BLaER1 (cell line): ENCODE results near the gene BCL11A.

Experiments used
- H3K27ac ChIP-seq: shearing (Covaris generic); formaldehyde crosslinking; 2 replicates; pipeline ENCODE4 v1.8.1; 2022
- H3K27me3 ChIP-seq: shearing (Covaris generic); formaldehyde crosslinking; 2 replicates; pipeline ENCODE4 v1.8.1; 2022
- H3K36me3 ChIP-seq: shearing (Covaris generic); formaldehyde crosslinking; 2 replicates; pipeline ENCODE4 v1.8.1; 2022
- H3K4me1 ChIP-seq: shearing (Covaris generic); formaldehyde crosslinking; 2 replicates; pipeline ENCODE4 v1.8.1; 2022
- H3K4me2 ChIP-seq: shearing (Covaris generic); formaldehyde crosslinking; 2 replicates; pipeline ENCODE4 v1.8.1; 2022
- H3K4me3 ChIP-seq: shearing (Covaris generic); formaldehyde crosslinking; 2 replicates; pipeline ENCODE4 v1.8.1; 2022
- H3K9ac ChIP-seq: shearing (Covaris generic); formaldehyde crosslinking; 2 replicates; pipeline ENCODE4 v1.8.1; 2022
- H3K9me3 ChIP-seq: shearing (Covaris generic); formaldehyde crosslinking; 2 replicates; pipeline ENCODE4 v1.8.1; 2022
- H4K20me1 ChIP-seq: shearing (Covaris generic); formaldehyde crosslinking; 2 replicates; pipeline ENCODE4 v1.8.1; 2022
- Cebpa-rat ChIP-seq: shearing (Covaris generic); IDR thresholded peaks from 2 replicates; pipeline ENCODE4 v1.8.1; 2022

The BCL11A gene

DNA sequence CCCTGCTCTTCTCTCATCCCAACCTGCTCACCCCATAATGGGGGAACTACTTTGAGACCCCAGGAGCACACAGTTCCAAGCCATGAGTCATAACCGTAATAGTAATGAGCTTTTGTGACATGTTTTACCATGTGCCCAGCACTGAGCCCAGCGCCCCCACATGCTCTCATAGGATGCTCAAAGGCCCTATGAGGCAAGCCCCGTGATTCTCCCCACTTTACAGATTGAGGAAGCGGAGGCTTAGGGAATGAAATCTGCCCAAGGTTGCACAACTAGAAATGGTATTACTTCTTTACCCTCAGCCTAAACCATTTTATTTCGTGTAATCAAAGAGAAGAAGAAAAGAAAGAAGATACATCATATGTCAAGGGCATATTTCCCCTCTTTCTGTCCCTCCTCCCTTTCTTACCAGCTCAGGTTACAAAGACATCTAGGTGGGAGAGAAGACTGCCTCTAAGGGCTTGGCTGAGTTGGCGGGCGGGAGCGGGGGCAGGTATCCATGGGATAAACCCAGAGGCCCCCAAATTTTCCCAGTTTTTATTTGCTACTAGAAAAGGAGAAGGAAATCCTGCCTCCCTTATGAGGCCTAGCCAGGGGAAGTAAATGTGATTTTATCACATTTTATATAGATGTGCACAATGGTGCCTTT lies 24.2 kb downstream of the BCL11A start:
- Histone ChIP-seq H4K20me1 (peaks cover 100% of the 10 kb centered on the region), H3K4me3 (no peak overlapping the region), H3K36me3 (peaks cover 64% of the 10 kb centered on the region), H3K27ac (peak overlapping the region; percentile 10; the same call in 1 of the 2 replicates), H3K9ac (no peak overlapping the region), H3K9me3 (no peaks in the 10 kb centered on the region), H3K27me3 (no peaks in the 10 kb centered on the region), H3K4me2 (peak overlapping the region; percentile 57), H3K4me1 (peaks cover 100% of the 10 kb centered on the region)
- no peak for TF ChIP-seq Cebpa-rat

- H3K9ac ChIP-seq, result no peak overlapping the region
- peak overlapping the region; percentile 14; the same call in 1 of the 2 replicates for H3K27ac ChIP-seq
- peaks cover 100% of the 10 kb centered on the region for H4K20me1 ChIP-seq
- no peaks in the 10 kb centered on the region for H3K27me3 ChIP-seq
- TF ChIP-seq Cebpa-rat, result no peak
- H3K4me2 ChIP-seq, result peak overlapping the region; percentile 37
- no peak overlapping the region for H3K4me3 ChIP-seq
- H3K9me3 ChIP-seq, result no peaks in the 10 kb centered on the region
- H3K36me3 ChIP-seq, result peaks cover 63% of the 10 kb centered on the region
- H3K4me1 ChIP-seq, result peaks cover 100% of the 10 kb centered on the region
Observed at GRCh38 chr2:60528281-60529020, 25.0 kb downstream of the BCL11A start.

- Histone ChIP-seq H3K27ac (peak overlapping the region; percentile 14; the same call in 1 of the 2 replicates), H4K20me1 (peaks cover 100% of the 10 kb centered on the region), H3K36me3 (peaks cover 64% of the 10 kb centered on the region), H3K9me3 (no peaks in the 10 kb centered on the region), H3K27me3 (no peaks in the 10 kb centered on the region), H3K9ac (no peak overlapping the region), H3K4me1 (peaks cover 96% of the 10 kb centered on the region), H3K4me3 (no peak overlapping the region), H3K4me2 (peak overlapping the region; percentile 37)
- TF ChIP-seq Cebpa-rat, result no peak
Observed at GRCh38 chr2:60527762-60528161, 25.7 kb downstream of the BCL11A start.

DNA sequence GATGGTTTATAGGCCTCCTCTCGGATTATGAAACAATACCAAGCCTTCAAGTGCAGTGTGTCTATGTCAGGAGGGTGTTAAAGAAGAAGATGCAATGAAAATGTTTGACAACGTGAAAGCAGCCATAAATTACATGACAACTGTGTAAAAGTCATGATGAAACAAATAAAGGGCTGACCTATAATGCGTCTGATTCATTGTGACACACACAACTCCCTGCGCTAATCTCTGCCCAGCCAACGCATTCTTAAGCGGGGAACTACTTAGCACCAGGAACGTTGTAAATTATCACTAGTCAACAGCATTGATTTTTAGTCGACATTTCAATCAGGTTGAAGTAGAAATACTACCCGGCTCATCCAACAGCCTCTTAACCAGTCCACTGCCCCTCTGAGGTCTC lies 26.8 kb downstream of the BCL11A start:
- Histone ChIP-seq H3K36me3 (peaks cover 74% of the 10 kb centered on the region), H3K4me3 (no peak overlapping the region), H3K27me3 (no peaks in the 10 kb centered on the region), H3K4me2 (peak overlapping the region; percentile 37), H4K20me1 (peaks cover 100% of the 10 kb centered on the region), H3K4me1 (peaks cover 96% of the 10 kb centered on the region), H3K9ac (no peak overlapping the region), H3K9me3 (no peaks in the 10 kb centered on the region), H3K27ac (0 out of 2 replicates have a peak overlapping the region, but pooled peaks have one; percentile 23)
- TF ChIP-seq Cebpa-rat, result no peak

- peaks cover 95% of the 10 kb centered on the region for H3K4me1 ChIP-seq
- H3K4me2 ChIP-seq, result peak overlapping the region; percentile 37
- H3K27ac ChIP-seq, result no peak overlapping the region
- no peak for TF ChIP-seq Cebpa-rat
- H3K9me3 ChIP-seq, result no peaks in the 10 kb centered on the region
- H3K4me3 ChIP-seq, result no peak overlapping the region
- no peaks in the 10 kb centered on the region for H3K27me3 ChIP-seq
- peaks cover 100% of the 10 kb centered on the region for H4K20me1 ChIP-seq
- H3K36me3 ChIP-seq, result peaks cover 81% of the 10 kb centered on the region
- H3K9ac ChIP-seq, result no peak overlapping the region
Observed at GRCh38 chr2:60525899-60526298, 27.6 kb downstream of the BCL11A start.

DNA sequence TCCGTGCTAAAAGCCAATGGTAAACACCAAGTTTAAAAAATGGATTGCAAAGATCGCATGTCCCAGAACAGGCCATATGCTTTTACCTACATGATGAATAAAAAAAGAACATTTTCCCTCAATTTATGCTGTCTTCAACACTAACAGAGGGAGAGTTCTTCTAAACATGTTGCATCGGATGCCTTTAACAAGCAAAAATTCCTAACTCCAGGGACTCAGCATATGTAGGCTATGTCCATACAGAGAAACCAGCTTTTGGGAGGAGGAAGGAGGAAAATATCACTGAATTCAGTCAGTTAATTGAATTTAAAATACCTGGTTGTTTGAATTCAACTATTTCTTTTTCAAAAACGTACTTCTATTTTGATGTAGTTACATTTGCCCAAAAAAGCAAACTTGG lies 28.6 kb downstream of the BCL11A start:
- no peaks in the 10 kb centered on the region for H3K9me3 ChIP-seq

GRCh38 chr2:60523963-60524362 lies 29.5 kb downstream of the BCL11A start:
- H3K9me3 ChIP-seq, result no peaks in the 10 kb centered on the region
- no peak overlapping the region for H3K4me2 ChIP-seq
- peaks cover 100% of the 10 kb centered on the region for H4K20me1 ChIP-seq
- H3K36me3 ChIP-seq, result peaks cover 95% of the 10 kb centered on the region
- H3K4me1 ChIP-seq, result peaks cover 79% of the 10 kb centered on the region
- H3K9ac ChIP-seq, result no peak overlapping the region
- no peaks in the 10 kb centered on the region for H3K27me3 ChIP-seq
- no peak overlapping the region for H3K4me3 ChIP-seq
- no peak for TF ChIP-seq Cebpa-rat
- H3K27ac ChIP-seq, result no peak overlapping the region

More for the DNA sequence above, 28.6 kb downstream of the BCL11A start:
- no peak overlapping the region for H3K9ac ChIP-seq
- TF ChIP-seq Cebpa-rat, result no peak
- H3K4me2 ChIP-seq, result no peak overlapping the region
- H3K27ac ChIP-seq, result no peak overlapping the region
- peaks cover 100% of the 10 kb centered on the region for H4K20me1 ChIP-seq
- H3K27me3 ChIP-seq, result no peaks in the 10 kb centered on the region
- H3K4me1 ChIP-seq, result peaks cover 85% of the 10 kb centered on the region
- H3K4me3 ChIP-seq, result no peak overlapping the region
- peaks cover 91% of the 10 kb centered on the region for H3K36me3 ChIP-seq

- no peaks in the 10 kb centered on the region for H3K9me3 ChIP-seq
- no peak overlapping the region for H3K9ac ChIP-seq
- peaks cover 95% of the 10 kb centered on the region for H3K36me3 ChIP-seq
- no peaks in the 10 kb centered on the region for H3K27me3 ChIP-seq
- no peak overlapping the region for H3K4me3 ChIP-seq
- peak overlapping the region; percentile 5; the same call in 1 of the 2 replicates for H3K4me2 ChIP-seq
- H4K20me1 ChIP-seq, result peaks cover 100% of the 10 kb centered on the region
- peaks cover 79% of the 10 kb centered on the region for H3K4me1 ChIP-seq
- no peak for TF ChIP-seq Cebpa-rat
- H3K27ac ChIP-seq, result peak overlapping the region; percentile 8; the same call in 1 of the 2 replicates
Observed at GRCh38 chr2:60522462-60522861, 31.0 kb downstream of the BCL11A start.

- Histone ChIP-seq H3K9me3 (no peaks in the 10 kb centered on the region), H3K27ac (no peak overlapping the region), H3K4me1 (peaks cover 79% of the 10 kb centered on the region), H3K4me2 (no peak overlapping the region), H4K20me1 (peaks cover 100% of the 10 kb centered on the region), H3K4me3 (no peak overlapping the region), H3K27me3 (no peaks in the 10 kb centered on the region), H3K36me3 (peaks cover 95% of the 10 kb centered on the region), H3K9ac (no peak overlapping the region)
- no peak for TF ChIP-seq Cebpa-rat
Observed at GRCh38 chr2:60521626-60522025, 31.8 kb downstream of the BCL11A start.

DNA sequence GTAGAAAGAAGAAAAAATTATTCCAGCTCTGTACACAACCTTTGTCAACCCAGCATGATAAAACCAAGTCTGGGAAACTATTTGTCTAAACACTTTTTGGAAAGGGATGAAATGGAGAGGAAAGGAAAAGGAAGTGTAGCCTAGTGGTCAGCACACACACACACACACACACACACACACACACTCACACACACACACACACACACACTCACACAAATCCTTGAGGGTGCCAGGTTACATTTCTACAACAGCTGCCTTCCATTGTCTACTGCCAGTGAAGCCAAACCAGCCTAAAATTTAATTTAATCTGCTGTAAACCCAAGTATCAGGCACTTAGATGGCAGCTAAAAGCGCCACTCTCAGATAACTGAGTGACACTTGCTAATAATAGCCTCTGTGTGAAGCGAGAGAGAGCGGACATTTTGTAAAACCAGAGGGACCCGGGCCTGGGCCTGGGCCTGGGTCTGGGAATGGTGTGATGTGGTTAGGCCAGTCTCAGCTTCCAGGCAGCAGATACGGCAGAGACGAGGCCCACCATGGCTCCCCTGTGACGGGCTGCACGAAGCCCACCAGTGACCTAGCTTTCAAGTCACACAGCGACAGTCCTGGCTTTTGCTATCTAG lies 32.4 kb downstream of the BCL11A start:
- Histone ChIP-seq H4K20me1 (peaks cover 100% of the 10 kb centered on the region), H3K4me2 (no peak overlapping the region), H3K9ac (no peak overlapping the region), H3K4me3 (no peak overlapping the region), H3K27ac (no peak overlapping the region), H3K36me3 (peaks cover 95% of the 10 kb centered on the region), H3K27me3 (no peaks in the 10 kb centered on the region), H3K4me1 (peaks cover 79% of the 10 kb centered on the region), H3K9me3 (no peaks in the 10 kb centered on the region)
- no peak for TF ChIP-seq Cebpa-rat
